ENCODE results near the gene RAB13. TPM values are rescaled to one million over a fixed set of nuclear protein-coding genes. Genes with fewer than 3 reads are reported as not detected.
A peak's percentile ranks its signal among the peaks of the same experiment; 100 is the strongest.

The RAB13 gene
- total and polyA plus RNA-seq, 2 donors (not counting 3 experiments of a cell fraction or from before 2014, with no cell fraction given) = 76.0 to 124 TPM

- dilution Hi-C loops (cut with MboI; ENCODE audit: extremely low pct_ligation_motif_present, low sequenced_read_pairs) = no loop called here
- H2AFZ ChIP-seq (ENCODE audit: low read depth, low read length) = no peak overlapping the region
- TF ChIP-seq POLR2AphosphoS5 (IDR thresholded peaks at IDR 0.05; ENCODE audit: insufficient read depth, low read depth, low read length) (no peak), MYC (IDR thresholded peaks at IDR 0.05; ENCODE audit: low read depth, low read length) (no peak), MAX (IDR thresholded peaks at IDR 0.05; ENCODE audit: insufficient read depth, insufficient read length) (no peak), FOS (IDR thresholded peaks at IDR 0.05; ENCODE audit: borderline replicate concordance, insufficient read depth, low read length) (no peak), GATA2 (IDR thresholded peaks at IDR 0.05; ENCODE audit: insufficient read depth, insufficient read length, low read depth, low read length) (no peak), JUN (IDR thresholded peaks at IDR 0.05; ENCODE audit: borderline replicate concordance, insufficient read depth, insufficient read length, low read depth) (no peak), EZH2 (IDR thresholded peaks at IDR 0.05; ENCODE audit: borderline replicate concordance, low read depth, low read length, severe bottlenecking) (no peak), POLR2A (IDR thresholded peaks at IDR 0.05; ENCODE audit: low read depth, low read length) (no peak), CTCF (IDR thresholded peaks at IDR 0.05; ENCODE audit: extremely low read depth in 1 of 2, insufficient read depth in 1 of 2, low read depth in 1 of 2, low read length in 2 of 2) (no peak)
- H3K9me1 ChIP-seq (replicated peaks; ENCODE audit: control insufficient read depth, extremely low read depth, insufficient read depth, low read length) = no peaks in the 10 kb centered on the region
- POLR2A ChIA-PET = interaction anchor here (1.2 kb wide), 1 partner anchor 76 kb away, joined by 3 read pairs; no protein-coding TSS in a partner anchor
- H3K4me2 ChIP-seq (ENCODE audit: insufficient read depth, low read length) = peak overlapping the region; percentile 72
- intact Hi-C loops (cut with micrococcal nuclease) = no loop called here
- H3K9ac ChIP-seq (replicated peaks; ENCODE audit: extremely low read depth, insufficient read depth, low read length) = peak overlapping the region; percentile 72
- CTCF ChIA-PET = interaction anchor here (4.2 kb wide), 1 partner anchor 11 kb away, joined by 25 read pairs; the partner anchor contains the start of gene DENND4B
- peaks cover 40% of the 10 kb centered on the region for H3K79me2 ChIP-seq (ENCODE audit: control insufficient read depth, insufficient read depth, low read length)
- H3K4me3 ChIP-seq (replicated peaks in 1 of 3; ENCODE audit: insufficient read depth in 1 of 3, low read depth in 1 of 3, low read length in 3 of 3) = peak overlapping the region; percentile 47 to 80 (median 75)
- FAIRE-seq (no peak), DNase-seq (ENCODE audit: low read depth, low spot score) (no peak)
- H3K4me1 ChIP-seq (ENCODE audit: control insufficient read depth, extremely low read depth, insufficient read depth, low read length) = peaks cover 25% of the 10 kb centered on the region
- H3K27ac ChIP-seq (ENCODE audit: insufficient read depth, low read depth, low read length) = no peak overlapping the region
- no peaks in the 10 kb centered on the region for H4K20me1 ChIP-seq (replicated peaks; ENCODE audit: control insufficient read depth, extremely low read depth, insufficient read depth, low read length)
- no peaks in the 10 kb centered on the region for H3K9me3 ChIP-seq (replicated peaks; ENCODE audit: control insufficient read depth, insufficient read depth, low read length)
- TSS peak; percentile 1 for BruUV-seq (replicated peaks)
- peaks cover 2 to 22% of the 10 kb centered on the region in 2 experiments for H3K36me3 ChIP-seq (ENCODE audit: control insufficient read depth in 2 of 2, extremely low read depth in 1 of 2, insufficient read depth in 2 of 2, low read length in 2 of 2)
- no peaks in the 10 kb centered on the region for H3K27me3 ChIP-seq (ENCODE audit: control insufficient read depth in 2 of 2, insufficient read depth in 2 of 2, low read length in 2 of 2)
These were observed 29.0 kb downstream of the RAB13 start for GRCh38 chr1:153956997-153957715.
